ENCODE measurements around the gene PPP1R1C. TPM values are rescaled to one million over a fixed set of nuclear protein-coding genes. Genes with fewer than 3 reads are reported as not detected.

PPP1R1C gene
- total and polyA plus RNA-seq, 2 of the 13 experiments (the other 11 are each of a cell fraction or from before 2014, with no cell fraction given) = 1.5 to 3.5 TPM

- no TSS peak for BruUV-seq (replicated peaks)
- intact Hi-C loops (cut with micrococcal nuclease; ENCODE audit: unreplicated experiment) = no loop called here
- TF ChIP-seq ZNF775 (CRISPR knock-in tag; IDR thresholded peaks at IDR 0.05; ENCODE audit: borderline replicate concordance) (no peak), MBD4 (IDR thresholded peaks at IDR 0.05; ENCODE audit: borderline replicate concordance, low read length) (no peak), HNF4A (CRISPR knock-in tag; IDR thresholded peaks at IDR 0.05) (no peak), TFE3 (CRISPR knock-in tag; IDR thresholded peaks at IDR 0.05) (no peak), ZNF747 (CRISPR knock-in tag; IDR thresholded peaks at IDR 0.05; ENCODE audit: borderline replicate concordance) (no peak), PAXIP1 (CRISPR knock-in tag; conservative IDR thresholded peaks at IDR 0.05) (no peak), ZFP36 (IDR thresholded peaks at IDR 0.05; ENCODE audit: borderline replicate concordance, low read depth, low read length, partially characterized antibody) (no peak), ZFP90 (CRISPR knock-in tag; IDR thresholded peaks at IDR 0.05; ENCODE audit: borderline replicate concordance) (no peak), ZNF160 (CRISPR knock-in tag; IDR thresholded peaks at IDR 0.05) (no peak), ZNF512 (CRISPR knock-in tag; IDR thresholded peaks at IDR 0.05) (no peak), SETDB1 (CRISPR knock-in tag; IDR thresholded peaks at IDR 0.05; ENCODE audit: borderline replicate concordance) (no peak), MLXIP (CRISPR knock-in tag; IDR thresholded peaks at IDR 0.05; ENCODE audit: borderline replicate concordance) (no peak), PRPF4 (IDR thresholded peaks at IDR 0.05; ENCODE audit: low read depth, low read length, poor library complexity, severe bottlenecking) (no peak), ZKSCAN5 (CRISPR knock-in tag; IDR thresholded peaks at IDR 0.05) (no peak)
Measured at GRCh38 chr2:182057002-182057401, 71.3 kb downstream of the PPP1R1C start.

More at GRCh38 chr2:182057002-182057401, 71.3 kb downstream of the PPP1R1C start:
- DNase-seq (ENCODE audit: low spot score) (no peak), ATAC-seq (no peak), FAIRE-seq (no peak)
- no peaks in the 10 kb centered on the region for H3K79me2 ChIP-seq (ENCODE audit: insufficient read depth, low read length)
- no peak overlapping the region for H3K4me2 ChIP-seq (ENCODE audit: low read depth, low read length)
- no peak overlapping the region for H3K9ac ChIP-seq (ENCODE audit: insufficient read depth, low read depth, low read length)
- POLR2A ChIA-PET = no interaction called here
- H3K36me3 ChIP-seq (replicated peaks in 1 of 2; ENCODE audit: control insufficient read depth in 1 of 2, insufficient read depth in 2 of 2, low read length in 2 of 2) = no peaks in the 10 kb centered on the region
- H3K4me3 ChIP-seq (replicated peaks in 1 of 3; ENCODE audit: insufficient read depth in 1 of 3, low read depth in 2 of 3, low read length in 3 of 3) = no peak overlapping the region
- no peak overlapping the region for H2AFZ ChIP-seq (ENCODE audit: low read length)
- H3K27me3 ChIP-seq (ENCODE audit: control insufficient read depth in 1 of 2, insufficient read depth in 2 of 2, low read length in 2 of 2) = no peaks in the 10 kb centered on the region
- no peak overlapping the region for H3K27ac ChIP-seq (ENCODE audit: extremely low read length, insufficient read depth, low read length)
- no peaks in the 10 kb centered on the region for H4K20me1 ChIP-seq (ENCODE audit: insufficient read depth, low read length)
- peaks cover 7% of the 10 kb centered on the region for H3K4me1 ChIP-seq (ENCODE audit: insufficient read depth, low read length)
- CTCF ChIA-PET (ENCODE audit: low intra/inter-chr PET ratio, low total read pairs) = no interaction called here
- in situ Hi-C loops (cut with HindIII; ENCODE audit: extremely low pct_ligation_motif_present, low pct_unique_long_range_greater_than_20kb) = no loop called here
- H3K9me3 ChIP-seq (ENCODE audit: low read length) = no peaks in the 10 kb centered on the region
